HG03060 (cell line): Measurements from ENCODE around the gene SPIRE2.
"Not testable (repeated sequence)": the region's sequence is repeated elsewhere in the genome, so short reads cannot be mapped to it uniquely, and the experiment has no call there.

Source experiments
- ATAC-seq: cut with Tn5 transposase; IDR thresholded peaks from one replicate; pipeline ENCODE4 v1.9.1; 2021; ENCODE audit warnings: low read depth, moderate number of reproducible peaks; ENCODE audit not compliant: unreplicated experiment

SPIRE2 gene

GRCh38 chr16:89863741-89864526 is 35.7 kb downstream of the SPIRE2 start:
- no peak for ATAC-seq

- no peak for ATAC-seq
Measured at GRCh38 chr16:89864527-89864820, 36.2 kb downstream of the SPIRE2 start.

DNA sequence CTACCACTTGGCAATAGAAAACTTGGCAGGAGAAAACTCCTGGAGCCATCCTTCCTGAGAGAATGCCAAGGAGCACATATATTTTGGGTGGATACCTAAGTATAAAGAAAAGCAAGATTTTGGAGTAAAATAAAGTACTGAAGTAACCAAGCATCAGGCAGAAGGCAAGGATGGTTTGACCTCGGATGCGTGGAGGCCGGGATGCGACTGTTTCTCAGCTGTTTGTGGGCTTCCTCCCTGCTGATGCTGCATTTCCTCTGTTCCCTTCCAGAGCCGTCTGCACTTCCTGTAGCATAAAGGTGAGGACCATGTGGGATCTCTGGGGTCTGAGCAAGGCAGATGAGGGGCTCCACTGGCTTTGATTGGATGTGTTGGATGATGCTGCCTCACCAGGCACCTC is 39.6 kb downstream of the SPIRE2 start:
- ATAC-seq, result no peak

- no peak for ATAC-seq
Measured at GRCh38 chr16:89869911-89870310, 41.6 kb downstream of the SPIRE2 start.

DNA sequence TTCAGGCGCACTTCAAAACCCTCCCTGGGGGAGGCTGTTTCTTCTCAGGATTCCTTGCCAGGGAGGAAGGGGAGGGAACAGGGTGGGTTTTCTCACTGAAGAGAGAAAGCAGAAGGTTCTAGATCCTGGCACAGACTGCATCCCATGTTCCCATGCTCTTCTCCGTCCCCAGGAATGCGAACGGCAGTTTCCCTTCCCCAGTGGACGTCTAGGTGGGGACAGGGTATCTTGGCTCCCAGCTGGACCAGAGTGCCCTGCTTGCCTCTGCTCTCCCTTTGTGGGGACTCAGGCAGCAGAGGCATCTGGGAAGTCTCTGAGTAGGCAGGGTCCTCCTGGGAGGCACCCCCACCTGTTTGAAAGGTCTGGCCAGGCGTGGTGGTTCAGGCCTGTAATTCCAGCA is 42.2 kb downstream of the SPIRE2 start:
- no peak for ATAC-seq

DNA sequence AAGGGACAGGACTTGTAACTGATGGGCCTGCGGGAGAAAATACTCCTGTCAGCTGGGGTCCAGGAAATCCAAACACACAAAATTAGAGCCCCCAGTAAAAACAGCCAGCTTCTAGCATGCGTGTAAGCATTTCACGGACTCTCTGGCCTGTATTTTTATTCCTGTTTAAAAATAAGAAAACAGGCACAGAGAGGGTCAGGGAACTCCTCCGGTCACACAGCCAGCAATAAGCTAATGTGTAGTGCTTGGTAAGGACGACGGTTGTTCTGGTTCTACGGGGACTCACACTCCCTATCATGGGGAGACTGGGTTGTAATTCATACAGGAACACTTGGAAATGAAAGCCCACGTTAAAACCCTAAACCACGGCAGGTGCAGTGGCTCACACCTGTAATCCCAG is 43.6 kb downstream of the SPIRE2 start:
- no peak for ATAC-seq

- ATAC-seq, result no peak
Measured at GRCh38 chr16:89873109-89873971, 45.1 kb downstream of the SPIRE2 start, which contains the start of gene TCF25. Gene TCF25, plus strand, starts transcription at chr16:89873592. Its CDS starts 76 bp downstream, at chr16:89873668.

GRCh38 chr16:89873972-89874689 is 45.9 kb downstream of the SPIRE2 start:
- ATAC-seq, result no peak

DNA sequence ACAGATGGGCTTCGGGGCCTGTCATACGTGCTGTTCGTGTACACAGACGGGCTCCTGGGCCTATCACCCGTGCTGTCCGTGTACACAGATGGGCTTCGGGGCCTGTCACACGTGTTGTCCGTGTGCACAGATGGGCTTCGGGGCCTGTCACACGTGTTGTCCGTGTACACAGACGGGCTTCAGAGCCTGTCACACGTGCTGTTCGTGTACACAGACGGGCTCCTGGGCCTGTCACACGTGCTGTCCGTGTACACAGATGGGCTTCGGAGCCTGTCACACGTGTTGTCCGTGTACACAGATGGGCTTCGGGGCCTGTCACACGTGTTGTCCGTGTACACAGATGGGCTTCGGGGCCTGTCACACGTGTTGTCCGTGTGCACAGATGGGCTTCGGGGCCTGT is 50.8 kb downstream of the SPIRE2 start:
- not testable (repeated sequence) for ATAC-seq

DNA sequence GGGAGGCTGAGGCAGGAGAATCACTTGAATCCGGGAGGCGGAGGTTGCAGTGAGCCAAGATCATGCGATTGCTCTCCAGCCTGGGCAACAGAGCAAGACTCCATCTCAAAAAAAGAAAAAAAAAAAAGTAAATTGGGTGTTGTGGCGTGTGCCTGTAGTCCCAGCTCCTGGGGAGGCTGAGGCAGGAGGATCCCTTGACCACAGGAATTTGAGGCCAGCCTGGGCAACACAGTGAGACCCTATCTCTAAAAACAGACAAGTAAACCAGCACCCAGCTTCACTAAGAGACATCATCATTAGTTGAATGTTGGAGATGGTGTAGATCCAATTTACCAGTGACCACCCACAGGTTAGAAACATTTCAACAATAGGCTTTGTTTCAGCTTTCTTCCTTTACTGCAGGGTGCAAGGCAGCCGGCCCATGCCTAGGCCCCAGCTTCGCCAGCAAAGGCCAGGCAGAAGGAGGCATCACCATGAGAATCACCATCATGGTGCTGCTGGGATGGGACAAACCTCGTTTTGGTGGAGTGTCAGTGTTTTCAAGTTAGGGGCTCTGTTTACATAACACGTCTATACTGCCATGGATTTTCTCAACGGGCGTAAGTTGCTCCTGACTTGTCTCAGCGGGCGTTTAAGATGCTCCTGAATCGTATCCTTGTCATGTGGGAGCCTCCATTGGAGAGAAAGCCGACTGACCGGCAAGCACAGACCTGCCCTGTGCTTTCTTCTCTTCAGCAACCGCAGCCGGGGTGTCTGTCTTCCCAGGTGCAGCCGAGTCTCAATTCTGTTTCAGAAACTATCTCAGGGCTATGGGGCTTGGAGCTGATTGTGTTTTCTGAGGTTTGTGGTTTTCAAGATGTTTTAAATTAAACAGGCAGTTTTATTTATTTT is 52.4 kb downstream of the SPIRE2 start:
- no peak for ATAC-seq

DNA sequence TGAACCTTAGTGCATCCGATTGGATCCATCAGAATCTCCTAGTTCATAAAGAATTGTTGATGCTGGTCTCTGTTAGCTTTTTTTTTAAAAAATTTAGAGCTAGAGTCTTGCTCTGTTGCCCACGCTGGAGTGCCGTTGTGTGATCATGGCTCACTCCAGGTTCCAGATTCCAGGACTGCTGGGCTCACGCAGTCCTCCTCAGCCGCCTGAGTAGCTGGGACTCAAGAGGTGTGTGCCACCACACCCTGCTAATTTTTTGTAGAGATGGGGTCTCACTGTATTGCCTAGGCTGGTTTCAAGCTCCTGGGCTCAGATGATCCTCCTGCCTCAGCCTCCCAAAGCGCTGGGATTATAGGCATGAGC is 53.1 kb downstream of the SPIRE2 start:
- ATAC-seq, result no peak

- ATAC-seq, result no peak
Measured at GRCh38 chr16:89883346-89884040, 55.2 kb downstream of the SPIRE2 start.

DNA sequence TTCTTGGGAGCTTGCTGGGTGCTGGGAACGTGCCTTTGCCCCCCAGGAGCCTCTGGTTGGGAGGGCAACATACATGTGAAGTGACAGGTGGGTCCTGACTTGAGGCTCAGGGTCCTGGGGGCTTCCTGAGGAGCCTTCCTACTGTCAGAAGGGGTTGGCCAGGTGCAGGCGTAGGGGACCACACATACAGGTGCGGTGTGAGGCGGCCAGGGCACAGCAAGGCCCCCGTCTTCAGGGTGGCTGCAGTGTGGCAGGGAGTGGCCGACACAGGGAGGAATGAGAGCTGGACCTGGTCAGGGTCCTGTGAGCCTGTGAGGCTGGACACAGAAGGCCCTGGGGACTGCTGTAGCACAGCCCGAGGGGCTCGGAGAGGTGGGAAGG is 55.8 kb downstream of the SPIRE2 start:
- no peak for ATAC-seq

GRCh38 chr16:89887243-89887642 is 59.0 kb downstream of the SPIRE2 start:
- no peak for ATAC-seq

DNA sequence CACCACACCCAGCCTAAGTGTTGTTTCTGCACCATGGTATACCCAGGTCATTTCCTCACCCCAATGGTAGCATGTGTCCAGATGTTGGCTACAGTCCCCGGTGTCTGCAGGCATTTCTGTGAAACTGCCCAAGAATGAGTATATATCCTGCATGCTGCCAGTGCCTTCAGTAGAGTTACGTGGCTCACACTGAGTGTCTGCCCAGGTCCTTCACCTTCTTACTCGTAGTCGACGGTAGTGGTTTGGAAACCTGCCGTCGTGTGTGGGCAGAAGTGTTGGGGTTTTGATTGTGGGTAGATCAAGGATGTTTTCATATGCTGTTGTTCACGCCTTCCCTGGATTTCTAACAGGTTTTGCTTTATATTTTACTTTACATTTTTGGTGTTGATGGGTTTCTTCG is 61.9 kb downstream of the SPIRE2 start:
- ATAC-seq, result no peak

DNA sequence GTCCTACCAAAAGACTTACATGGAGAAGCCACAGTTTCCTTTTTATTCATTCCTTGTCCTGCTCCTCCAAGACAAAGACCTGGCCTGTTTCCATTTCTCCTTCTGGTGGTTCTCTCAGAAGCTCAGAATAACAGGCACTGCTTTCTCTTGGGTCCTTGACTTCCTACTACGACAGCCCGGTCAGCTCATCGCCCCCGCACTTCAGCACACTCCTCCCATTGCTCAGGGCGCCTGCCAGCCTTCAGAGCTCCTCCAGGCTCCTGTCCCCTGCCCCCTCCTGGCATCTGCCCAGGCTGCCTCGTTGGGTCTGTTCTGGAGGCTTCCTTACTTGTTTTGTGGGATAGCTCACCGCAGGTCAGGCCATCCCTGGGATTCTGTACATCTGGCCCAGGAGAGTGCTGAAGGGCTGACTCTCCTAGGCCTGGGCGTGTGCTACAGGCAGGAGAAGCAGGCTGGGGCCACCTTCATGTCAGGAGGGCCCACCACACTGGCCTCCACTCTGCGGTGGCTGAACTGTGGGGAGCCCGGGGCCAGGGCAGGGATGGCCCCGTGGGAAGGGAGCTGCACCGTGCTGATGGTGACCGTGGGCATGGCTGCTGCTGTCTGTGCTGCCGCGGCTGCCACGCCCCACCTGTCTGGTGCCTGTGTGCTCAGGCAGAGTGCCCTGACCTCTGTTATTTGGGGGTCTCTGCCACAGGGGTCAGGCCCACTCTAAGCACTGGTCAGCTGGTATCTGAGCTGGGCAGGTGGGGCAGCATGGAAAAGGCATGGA is 62.8 kb downstream of the SPIRE2 start:
- no peak for ATAC-seq

- ATAC-seq, result no peak
Measured at GRCh38 chr16:89892055-89892630, 63.9 kb downstream of the SPIRE2 start.

- ATAC-seq, result no peak
Measured at GRCh38 chr16:89892635-89893034, 64.4 kb downstream of the SPIRE2 start.
